MM.1S (cell line): Measurements from ENCODE around the gene PTPRD.

ENCODE experiments used
- DNase-seq: peaks from one replicate; pipeline ENCODE4 v3.0.0-alpha.2; 2015
- H2AFZ ChIP-seq: fragments of 300-600 bp; sonication (generic); 2 replicates; pipeline ENCODE4 v1.6.0; 2016; ENCODE audit warnings: antibody characterized with exemption, low read length
- H3F3A ChIP-seq: fragments of 300-600 bp; sonication (generic); 2 replicates; pipeline ENCODE4 v1.6.1; 2016; ENCODE audit warnings: mild to moderate bottlenecking, antibody characterized with exemption, low read length, moderate library complexity, mixed read lengths; ENCODE audit not compliant: insufficient read depth
- H3K27ac ChIP-seq: fragments of 300-600 bp; sonication (generic); 2 replicates; pipeline ENCODE4 v1.5.1; 2016; ENCODE audit warnings: mild to moderate bottlenecking, low read length
- H3K27me3 ChIP-seq: fragments of 300-600 bp; sonication (generic); replicated peaks from 2 replicates; pipeline ENCODE4 v1.6.0; 2016; ENCODE audit warnings: low read length; ENCODE audit not compliant: insufficient read depth
- H3K36me3 ChIP-seq: fragments of 300-600 bp; sonication (generic); replicated peaks from 2 replicates; pipeline ENCODE4 v1.6.1; 2016; ENCODE audit warnings: mild to moderate bottlenecking, low read length, mixed read lengths; ENCODE audit not compliant: insufficient read depth
- H3K4me1 ChIP-seq: fragments of 300-600 bp; sonication (generic); 2 replicates; pipeline ENCODE4 v1.6.1; 2016; ENCODE audit warnings: low read length, mixed read lengths
- H3K4me2 ChIP-seq: fragments of 300-600 bp; sonication (generic); 2 replicates; pipeline ENCODE4 v1.6.0; 2016; ENCODE audit warnings: low read depth, low read length
- H3K4me3 ChIP-seq: fragments of 300-600 bp; sonication (generic); 2 replicates; pipeline ENCODE4 v1.5.1; 2016; ENCODE audit warnings: low read length, mixed read lengths
- H3K79me2 ChIP-seq: fragments of 300-600 bp; sonication (generic); 2 replicates; pipeline ENCODE4 v1.6.1; 2016; ENCODE audit warnings: mixed run types, low read length, mixed read lengths
- H3K9ac ChIP-seq: fragments of 300-600 bp; sonication (generic); 2 replicates; pipeline ENCODE4 v1.6.1; 2016; ENCODE audit warnings: low read length, mixed read lengths
- H3K9me2 ChIP-seq: fragments of 300-600 bp; sonication (generic); replicated peaks from 2 replicates; pipeline ENCODE4 v1.6.1; 2016; ENCODE audit warnings: mild to moderate bottlenecking, low read length, mixed read lengths; ENCODE audit not compliant: insufficient read depth
- H3K9me3 ChIP-seq: fragments of 300-600 bp; sonication (generic); replicated peaks from 2 replicates; pipeline ENCODE4 v1.6.1; 2016; ENCODE audit warnings: mild to moderate bottlenecking, low read length, mixed read lengths; ENCODE audit not compliant: insufficient read depth
- H4K20me1 ChIP-seq: fragments of 300-600 bp; sonication (generic); 2 replicates; pipeline ENCODE4 v1.6.1; 2016; ENCODE audit warnings: mild to moderate bottlenecking, low read length, moderate library complexity, mixed read lengths; ENCODE audit not compliant: insufficient read depth
- EZH2 ChIP-seq: fragments of 300-600 bp; sonication (generic); optimal IDR thresholded peaks from 2 replicates; pipeline ENCODE3; 2017; ENCODE audit warnings: low read depth, mild to moderate bottlenecking, antibody characterized with exemption, low read length, mixed read lengths
- EZH2phosphoT487 ChIP-seq: fragments of 300-600 bp; sonication (generic); IDR thresholded peaks from 2 replicates; pipeline ENCODE4 v1.6.1; 2018; ENCODE audit warnings: antibody characterized with exemption, low read length
- TF ChIP-seq, protein P1 (sequence below): fragments of 300-600 bp; sonication (generic); IDR thresholded peaks from 2 replicates; pipeline ENCODE4 v1.5.1; 2016; ENCODE audit warnings: antibody characterized with exemption, low read length, mixed read lengths

PTPRD gene

DNA sequence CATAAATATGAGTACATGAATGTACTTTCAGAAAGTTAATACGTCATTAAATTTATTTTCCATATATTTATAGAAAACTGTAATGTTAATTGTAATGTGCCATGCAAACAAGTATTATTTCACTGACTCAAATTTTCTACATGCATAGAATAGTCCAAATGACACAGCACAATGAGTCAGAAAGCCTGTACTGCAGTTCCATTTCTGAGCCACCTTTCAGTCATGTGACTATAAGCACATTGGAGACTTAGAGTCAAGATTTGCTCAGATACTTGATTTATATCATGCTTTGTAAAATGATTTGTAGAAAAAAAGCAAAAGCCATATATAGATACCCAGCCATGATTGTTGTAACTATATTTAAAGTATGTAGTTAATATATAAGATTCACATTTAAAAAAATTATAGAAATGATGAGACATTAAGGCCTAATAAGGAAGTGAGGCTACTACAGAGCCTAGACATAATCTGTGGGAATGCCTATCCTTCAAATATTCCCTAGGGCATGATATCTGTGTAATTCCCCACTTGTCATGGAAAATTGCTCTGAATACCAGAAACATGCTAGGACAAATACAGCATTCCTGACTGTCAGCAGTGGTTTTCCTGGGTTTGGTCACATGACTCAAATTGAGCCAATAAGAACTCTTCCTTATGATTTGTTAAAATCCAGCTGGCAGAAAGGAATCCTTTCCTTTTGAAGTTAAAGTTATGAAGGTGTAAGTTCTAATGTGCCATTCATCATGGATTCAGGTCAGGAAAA lies 50.0 kb downstream of the PTPRD start:
- Histone ChIP-seq H3K27ac (no peak overlapping the region), H3K4me1 (no peaks in the 10 kb centered on the region), H3K79me2 (no peaks in the 10 kb centered on the region), H3K4me2 (no peak overlapping the region), H2AFZ (no peak overlapping the region), H3K36me3 (no peaks in the 10 kb centered on the region), H3K9me2 (no peaks in the 10 kb centered on the region), H3K27me3 (no peaks in the 10 kb centered on the region), H3F3A (no peaks in the 10 kb centered on the region), H3K4me3 (no peak overlapping the region), H4K20me1 (no peaks in the 10 kb centered on the region), H3K9me3 (no peaks in the 10 kb centered on the region), H3K9ac (no peak overlapping the region)
- TF ChIP-seq EZH2: no peak
- TF ChIP-seq, protein P1, sequence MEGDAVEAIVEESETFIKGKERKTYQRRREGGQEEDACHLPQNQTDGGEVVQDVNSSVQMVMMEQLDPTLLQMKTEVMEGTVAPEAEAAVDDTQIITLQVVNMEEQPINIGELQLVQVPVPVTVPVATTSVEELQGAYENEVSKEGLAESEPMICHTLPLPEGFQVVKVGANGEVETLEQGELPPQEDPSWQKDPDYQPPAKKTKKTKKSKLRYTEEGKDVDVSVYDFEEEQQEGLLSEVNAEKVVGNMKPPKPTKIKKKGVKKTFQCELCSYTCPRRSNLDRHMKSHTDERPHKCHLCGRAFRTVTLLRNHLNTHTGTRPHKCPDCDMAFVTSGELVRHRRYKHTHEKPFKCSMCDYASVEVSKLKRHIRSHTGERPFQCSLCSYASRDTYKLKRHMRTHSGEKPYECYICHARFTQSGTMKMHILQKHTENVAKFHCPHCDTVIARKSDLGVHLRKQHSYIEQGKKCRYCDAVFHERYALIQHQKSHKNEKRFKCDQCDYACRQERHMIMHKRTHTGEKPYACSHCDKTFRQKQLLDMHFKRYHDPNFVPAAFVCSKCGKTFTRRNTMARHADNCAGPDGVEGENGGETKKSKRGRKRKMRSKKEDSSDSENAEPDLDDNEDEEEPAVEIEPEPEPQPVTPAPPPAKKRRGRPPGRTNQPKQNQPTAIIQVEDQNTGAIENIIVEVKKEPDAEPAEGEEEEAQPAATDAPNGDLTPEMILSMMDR: no peak
- no peak for TF ChIP-seq EZH2phosphoT487
- DNase-seq: no peak

DNA sequence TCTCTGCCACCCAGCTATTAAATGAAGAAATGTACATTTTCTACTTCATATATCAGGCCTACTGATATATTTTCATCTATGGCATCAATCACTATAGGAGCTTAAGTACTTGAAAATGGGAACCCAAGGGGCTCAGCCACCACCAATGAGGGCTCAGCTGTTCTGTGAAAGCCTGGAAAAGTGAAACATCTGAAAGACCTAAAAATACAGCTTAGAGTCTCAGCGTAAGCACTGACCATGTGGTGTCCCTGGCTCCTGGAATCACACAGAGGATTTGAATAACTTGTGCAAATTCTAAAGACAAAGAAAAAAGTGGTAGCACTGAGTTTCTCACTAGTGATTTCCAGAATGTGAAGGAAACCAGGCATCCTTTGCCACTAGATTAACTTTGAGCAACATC lies 64.5 kb downstream of the PTPRD start:
- Histone ChIP-seq H3F3A (no peaks in the 10 kb centered on the region), H3K4me2 (no peak overlapping the region), H3K36me3 (no peaks in the 10 kb centered on the region), H3K4me1 (no peaks in the 10 kb centered on the region), H3K9ac (no peak overlapping the region), H4K20me1 (no peaks in the 10 kb centered on the region), H3K27me3 (no peaks in the 10 kb centered on the region), H3K79me2 (no peaks in the 10 kb centered on the region), H3K9me2 (no peaks in the 10 kb centered on the region), H3K4me3 (no peak overlapping the region), H3K27ac (no peak overlapping the region), H2AFZ (no peak overlapping the region), H3K9me3 (no peaks in the 10 kb centered on the region)
- TF ChIP-seq, protein P1: no peak
- TF ChIP-seq EZH2phosphoT487 (no peak), EZH2 (no peak)
- no peak for DNase-seq

DNA sequence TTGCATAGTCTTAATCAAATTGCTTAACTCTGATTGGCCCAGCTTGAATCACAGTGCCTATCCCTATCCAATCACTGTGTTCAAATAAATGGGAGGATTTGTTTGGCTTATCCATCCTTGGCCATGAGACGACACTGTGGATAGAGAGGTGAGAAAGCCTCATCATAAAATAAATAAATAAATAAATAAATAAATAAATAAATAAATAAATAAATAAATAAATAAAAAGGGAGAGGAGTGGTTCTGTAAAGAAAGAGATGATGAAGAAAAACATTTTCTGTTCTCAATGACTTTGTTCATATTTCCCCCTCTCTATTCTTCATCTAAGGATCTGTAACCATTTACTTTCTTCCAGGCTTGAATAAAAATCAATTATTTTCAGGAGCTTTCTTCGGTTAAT lies 74.7 kb downstream of the PTPRD start:
- Histone ChIP-seq H3K9me3 (no peaks in the 10 kb centered on the region), H3K9ac (no peak overlapping the region), H3K27me3 (no peaks in the 10 kb centered on the region), H3K4me1 (no peaks in the 10 kb centered on the region), H2AFZ (no peak overlapping the region), H4K20me1 (no peaks in the 10 kb centered on the region), H3F3A (no peaks in the 10 kb centered on the region), H3K27ac (no peak overlapping the region), H3K4me2 (no peak overlapping the region), H3K4me3 (no peak overlapping the region), H3K9me2 (no peaks in the 10 kb centered on the region), H3K36me3 (no peaks in the 10 kb centered on the region), H3K79me2 (no peaks in the 10 kb centered on the region)
- DNase-seq: no peak
- TF ChIP-seq, protein P1: no peak
- no peak for TF ChIP-seq EZH2phosphoT487
- no peak for TF ChIP-seq EZH2
